HG02798 (cell line): Measurements from ENCODE around the gene RPLP1.

ENCODE experiments used
- ATAC-seq: cut with Tn5 transposase; IDR thresholded peaks from one replicate; pipeline ENCODE4 v1.9.1; 2021; ENCODE audit warnings: mild to moderate bottlenecking; ENCODE audit not compliant: unreplicated experiment, poor library complexity

Gene RPLP1

GRCh38 chr15:69490356-69491037 is 37.9 kb downstream of the RPLP1 start:
- ATAC-seq, result no peak

GRCh38 chr15:69491038-69491505 is 38.5 kb downstream of the RPLP1 start:
- ATAC-seq, result no peak

- ATAC-seq, result no peak
These were observed 40.8 kb downstream of the RPLP1 start for GRCh38 chr15:69493406-69493805.

GRCh38 chr15:69496001-69496400 is 43.4 kb downstream of the RPLP1 start:
- ATAC-seq, result no peak

- ATAC-seq, result no peak
These were observed 44.5 kb downstream of the RPLP1 start for GRCh38 chr15:69497076-69497475.

- ATAC-seq, result no peak
These were observed 45.0 kb downstream of the RPLP1 start for GRCh38 chr15:69497667-69498066.

- ATAC-seq, result no peak
These were observed 45.7 kb downstream of the RPLP1 start for GRCh38 chr15:69498282-69498681.

- no peak for ATAC-seq
These were observed 46.4 kb downstream of the RPLP1 start for GRCh38 chr15:69498987-69499386.

GRCh38 chr15:69499521-69500211 is 47.0 kb downstream of the RPLP1 start:
- no peak for ATAC-seq

GRCh38 chr15:69500339-69500738 is 47.7 kb downstream of the RPLP1 start:
- no peak for ATAC-seq

GRCh38 chr15:69501456-69501855 is 48.8 kb downstream of the RPLP1 start:
- no peak for ATAC-seq

- ATAC-seq, result no peak
These were observed 49.9 kb downstream of the RPLP1 start for GRCh38 chr15:69502470-69503045.

GRCh38 chr15:69504352-69505040 is 51.9 kb downstream of the RPLP1 start:
- ATAC-seq, result no peak
